ENCODE measurements around the gene AGRN. TPM values are rescaled to one million over a fixed set of nuclear protein-coding genes. Genes with fewer than 3 reads are reported as not detected.

Gene AGRN
- total RNA-seq, 4 donors from 2014 or later = 20.0 to 35.8 (median 32.0) TPM

DNA sequence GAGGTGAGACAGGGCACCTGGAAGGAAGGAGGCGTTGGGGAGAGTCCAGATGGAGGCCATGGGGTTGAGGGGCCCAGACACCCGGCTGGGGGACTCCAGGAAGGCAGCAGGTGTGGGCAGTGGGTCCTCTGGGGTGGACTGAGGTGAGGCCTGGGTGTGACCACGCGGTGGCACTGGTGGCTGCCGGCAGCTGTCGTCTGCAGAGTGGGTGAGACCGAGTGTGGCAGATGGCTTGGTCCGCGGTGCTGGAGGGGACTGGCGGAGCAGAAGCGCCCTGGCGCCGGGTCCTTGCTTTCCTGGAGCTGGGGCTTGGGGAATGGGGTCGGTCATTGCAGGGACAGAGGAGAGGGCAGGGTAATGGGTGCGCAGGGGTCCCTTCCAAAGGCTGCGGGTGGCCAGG, 12.5 kb downstream of the AGRN start:
- H3K27ac ChIP-seq = peak overlapping the region in 1 of 4 donors; percentile 7
- 52 to 54% methylated on average over 9 to 13 of the region's 16 CpGs for WGBS, 2 donors
- H3K4me1 ChIP-seq = peaks cover 12 to 46% (median 20%) of the 10 kb centered on the region in 3 donors
- TF ChIP-seq, protein P1, sequence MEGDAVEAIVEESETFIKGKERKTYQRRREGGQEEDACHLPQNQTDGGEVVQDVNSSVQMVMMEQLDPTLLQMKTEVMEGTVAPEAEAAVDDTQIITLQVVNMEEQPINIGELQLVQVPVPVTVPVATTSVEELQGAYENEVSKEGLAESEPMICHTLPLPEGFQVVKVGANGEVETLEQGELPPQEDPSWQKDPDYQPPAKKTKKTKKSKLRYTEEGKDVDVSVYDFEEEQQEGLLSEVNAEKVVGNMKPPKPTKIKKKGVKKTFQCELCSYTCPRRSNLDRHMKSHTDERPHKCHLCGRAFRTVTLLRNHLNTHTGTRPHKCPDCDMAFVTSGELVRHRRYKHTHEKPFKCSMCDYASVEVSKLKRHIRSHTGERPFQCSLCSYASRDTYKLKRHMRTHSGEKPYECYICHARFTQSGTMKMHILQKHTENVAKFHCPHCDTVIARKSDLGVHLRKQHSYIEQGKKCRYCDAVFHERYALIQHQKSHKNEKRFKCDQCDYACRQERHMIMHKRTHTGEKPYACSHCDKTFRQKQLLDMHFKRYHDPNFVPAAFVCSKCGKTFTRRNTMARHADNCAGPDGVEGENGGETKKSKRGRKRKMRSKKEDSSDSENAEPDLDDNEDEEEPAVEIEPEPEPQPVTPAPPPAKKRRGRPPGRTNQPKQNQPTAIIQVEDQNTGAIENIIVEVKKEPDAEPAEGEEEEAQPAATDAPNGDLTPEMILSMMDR (IDR thresholded peaks at IDR 0.05) = no peak
- no peak for TF ChIP-seq POLR2A (IDR thresholded peaks at IDR 0.05)
- peaks cover 0 to 56% (median 0%) of the 10 kb centered on the region in 4 donors for H3K27me3 ChIP-seq
- intact Hi-C loops (cut with DNase I) = loop anchor here (10.0 kb wide), 2 partner anchors 82 to 262 kb away; partner anchors contain the start of gene C1orf159
- H3K9me3 ChIP-seq = no peaks in the 10 kb centered on the region
- H3K36me3 ChIP-seq = peaks cover 0 to 8% (median 0%) of the 10 kb centered on the region in 3 donors
- peak overlapping the region in 3 of 4 donors; percentile 39 to 65 (median 55) for H3K4me3 ChIP-seq
- DNase-seq = no peak

DNA sequence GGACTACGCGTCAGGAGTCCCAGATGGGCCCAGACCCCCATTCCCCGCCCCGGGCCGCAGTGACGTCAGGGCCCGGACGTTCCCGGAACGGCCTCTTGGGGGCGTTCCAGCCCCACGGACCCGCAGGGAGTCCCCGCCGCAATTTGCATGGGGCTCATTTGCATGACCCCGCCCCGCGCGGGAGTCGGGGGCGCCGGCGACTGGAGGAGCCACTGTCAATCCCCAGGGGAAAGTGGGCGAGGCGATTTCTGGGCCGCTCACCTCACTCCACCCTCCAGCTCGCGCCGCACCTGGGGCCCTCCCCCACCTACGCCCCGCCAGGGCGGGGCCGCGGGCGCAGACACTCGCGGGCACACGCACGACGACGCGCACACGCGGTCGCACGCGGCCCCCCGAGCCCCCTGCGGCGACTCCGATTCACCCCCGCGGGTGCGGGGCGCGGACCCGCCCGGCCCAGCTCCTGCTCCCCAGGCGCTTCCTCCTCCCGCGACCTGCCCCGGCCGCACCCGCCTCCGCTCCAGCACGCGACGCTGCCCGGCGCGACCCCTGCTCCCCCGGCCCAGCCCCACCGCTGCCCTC, 13.2 kb downstream of the AGRN start:
- no peak for TF ChIP-seq POLR2A (IDR thresholded peaks at IDR 0.05)
- TF ChIP-seq, protein P1 (IDR thresholded peaks at IDR 0.05) = peak; percentile 48 to 81 (median 76)
- WGBS, 2 donors = no CpG with 5 or more reads among the region's 73 CpGs
- intact Hi-C loops (cut with DNase I) = loop anchor here (10.0 kb wide), 2 partner anchors 82 to 262 kb away; partner anchors contain the start of gene C1orf159

DNA sequence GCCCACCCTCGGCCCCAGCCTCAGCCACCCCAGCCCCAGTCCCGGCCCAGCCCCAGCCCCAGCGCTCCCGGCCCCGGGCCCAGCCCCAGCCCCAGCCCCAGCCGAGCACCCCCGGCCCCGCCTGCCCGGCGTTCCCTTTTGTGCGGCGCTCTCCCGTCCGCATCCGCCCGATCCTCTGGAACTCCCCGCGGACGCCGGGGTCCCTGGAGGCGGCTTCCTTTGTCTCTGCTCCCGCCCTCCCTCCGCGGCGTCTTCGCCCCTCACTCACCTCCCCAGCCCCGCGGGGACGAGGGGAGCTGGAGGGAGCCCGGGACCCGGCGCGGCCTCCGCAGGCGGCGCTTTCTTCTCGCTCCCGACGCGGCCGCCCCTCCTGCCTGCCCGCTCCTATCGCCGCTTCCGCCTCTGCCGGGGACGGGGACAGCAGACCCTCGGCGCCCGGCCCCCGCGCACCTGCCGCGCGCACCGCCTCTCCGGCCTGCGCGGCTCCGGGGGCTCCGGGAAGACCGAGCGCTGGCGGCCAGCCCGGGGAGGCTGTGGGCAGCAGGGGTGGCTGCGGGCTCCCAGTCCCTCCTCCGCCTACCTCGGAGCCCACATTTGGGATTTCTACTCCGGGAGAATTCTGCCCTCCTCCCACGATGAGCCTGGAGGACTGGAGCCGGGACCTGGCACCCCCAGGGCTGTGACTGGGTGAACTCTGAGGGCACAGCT, 14.0 kb downstream of the AGRN start:
- H3K4me3 ChIP-seq = peak overlapping the region; percentile 29 to 65 (median 47)
- peak overlapping the region in 1 of 4 donors; percentile 44 for H3K27ac ChIP-seq
- peaks cover 0 to 71% (median 0%) of the 10 kb centered on the region in 4 donors for H3K27me3 ChIP-seq
- no peaks in the 10 kb centered on the region for H3K9me3 ChIP-seq
- no peak for DNase-seq
- H3K36me3 ChIP-seq = peaks cover 0 to 5% (median 0%) of the 10 kb centered on the region in 3 donors
- TF ChIP-seq, protein P1 (IDR thresholded peaks at IDR 0.05) = no peak
- intact Hi-C loops (cut with DNase I) = loop anchor here (10.0 kb wide), 2 partner anchors 81 to 261 kb away; partner anchors contain the start of gene C1orf159
- WGBS, 2 donors = 23 to 60% methylated on average over 1 to 16 of the region's 71 CpGs
- peaks cover 12 to 58% (median 21%) of the 10 kb centered on the region in 3 donors for H3K4me1 ChIP-seq

More for the DNA sequence above, 13.2 kb downstream of the AGRN start:
- peak; percentile 52 for DNase-seq
- Histone ChIP-seq H3K36me3 (peaks cover 0 to 5% (median 0%) of the 10 kb centered on the region in 3 donors), H3K4me3 (peak overlapping the region; percentile 29 to 65 (median 47)), H3K27ac (peak overlapping the region in 2 of 4 donors; percentile 7 to 44), H3K27me3 (peaks cover 0 to 63% (median 0%) of the 10 kb centered on the region in 4 donors), H3K4me1 (peaks cover 12 to 53% (median 21%) of the 10 kb centered on the region in 3 donors), H3K9me3 (no peaks in the 10 kb centered on the region)

DNA sequence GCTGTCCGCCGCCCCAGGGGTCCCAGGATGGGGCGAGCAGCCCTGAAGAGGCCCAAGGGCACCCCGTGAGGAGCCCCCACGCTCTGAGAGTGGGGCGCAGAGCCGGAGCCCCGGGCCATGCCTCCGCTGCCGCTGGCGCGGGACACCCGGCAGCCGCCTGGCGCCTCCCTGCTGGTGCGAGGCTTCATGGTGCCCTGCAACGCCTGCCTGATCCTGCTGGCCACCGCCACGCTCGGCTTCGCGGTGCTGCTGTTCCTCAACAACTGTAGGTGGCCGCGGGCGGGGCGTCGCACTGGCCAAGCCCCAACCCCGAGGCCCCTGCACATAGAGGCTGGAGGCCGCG, 14.5 kb downstream of the AGRN start:
- no peak overlapping the region for H3K27ac ChIP-seq
- intact Hi-C loops (cut with DNase I) = loop anchor here (10.0 kb wide), 2 partner anchors 80 to 260 kb away; partner anchors contain the start of gene C1orf159
- DNase-seq = no peak
- no peaks in the 10 kb centered on the region for H3K9me3 ChIP-seq
- H3K36me3 ChIP-seq = peaks cover 0 to 5% (median 0%) of the 10 kb centered on the region in 3 donors
- 90% methylated on average over 4 of the region's 30 CpGs; no CpG with 5 or more reads in 1 of the 2 donors for WGBS, 2 donors
- peak overlapping the region in 2 of 4 donors; percentile 55 to 65 for H3K4me3 ChIP-seq
- peaks cover 0 to 76% (median 0%) of the 10 kb centered on the region in 4 donors for H3K27me3 ChIP-seq
- peaks cover 15 to 63% (median 22%) of the 10 kb centered on the region in 3 donors for H3K4me1 ChIP-seq
- TF ChIP-seq POLR2A (IDR thresholded peaks at IDR 0.05) = no peak
- TF ChIP-seq, protein P1 (IDR thresholded peaks at IDR 0.05) = no peak
